GM23338 (cell line): Measurements from ENCODE around the gene SMG9. TPM values are rescaled to one million over a fixed set of nuclear protein-coding genes. Genes with fewer than 3 reads are reported as not detected.

Experiments
- ATAC-seq: fragments of 200-7000 bp; cut with Tn5 transposase; 3 replicates; pipeline ENCODE4 v1.9.1; 2020
- DNase-seq: peaks from one replicate; pipeline ENCODE4 v3.0.0-alpha.2; 2015; ENCODE audit warnings: low spot score
- H2AFZ ChIP-seq: fragments of 200-600 bp; sonication (generic); 2 replicates; pipeline ENCODE4 v1.8.0; 2016; ENCODE audit warnings: antibody characterized with exemption, mild to moderate bottlenecking, moderate library complexity
- H3F3A ChIP-seq: fragments of 200-600 bp; sonication (generic); replicated peaks from 2 replicates; pipeline ENCODE4 v1.8.0; 2017; ENCODE audit warnings: antibody characterized with exemption, mixed run types, low read depth
- H3K27ac ChIP-seq: fragments of 200-600 bp; sonication (generic); 2 replicates; pipeline ENCODE4 v1.6.1; 2016; ENCODE audit warnings: low read depth
- H3K27me3 ChIP-seq: fragments of 200-600 bp; sonication (generic); 2 replicates; pipeline ENCODE4 v1.8.0; 2016; ENCODE audit warnings: mild to moderate bottlenecking, mixed run types, moderate library complexity; ENCODE audit not compliant: insufficient read depth
- H3K36me3 ChIP-seq: fragments of 200-600 bp; sonication (generic); 2 replicates; pipeline ENCODE4 v1.8.0; 2016; ENCODE audit warnings: mild to moderate bottlenecking; ENCODE audit not compliant: insufficient read depth
- H3K4me1 ChIP-seq: fragments of 200-600 bp; sonication (generic); 2 replicates; pipeline ENCODE4 v1.8.0; 2016; ENCODE audit warnings: mild to moderate bottlenecking, moderate library complexity; ENCODE audit not compliant: insufficient read depth
- H3K4me2 ChIP-seq: fragments of 200-600 bp; sonication (generic); 2 replicates; pipeline ENCODE4 v1.7.1; 2017; ENCODE audit warnings: mixed run types
- H3K4me3 ChIP-seq: fragments of 200-600 bp; sonication (generic); 2 replicates; pipeline ENCODE4 v1.6.1; 2016; ENCODE audit warnings: mixed run types
- H3K79me2 ChIP-seq: fragments of 200-600 bp; sonication (generic); replicated peaks from 2 replicates; pipeline ENCODE4 v1.8.0; 2017; ENCODE audit warnings: mild to moderate bottlenecking; ENCODE audit not compliant: insufficient read depth
- H3K9me2 ChIP-seq: fragments of 200-600 bp; sonication (generic); 2 replicates; pipeline ENCODE4 v1.8.0; 2017; ENCODE audit not compliant: insufficient read depth
- H4K20me1 ChIP-seq: fragments of 200-600 bp; sonication (generic); replicated peaks from 2 replicates; pipeline ENCODE4 v1.8.0; 2017; ENCODE audit warnings: mild to moderate bottlenecking; ENCODE audit not compliant: insufficient read depth
- H3K27ac Mint-ChIP-seq: 2 replicates; pipeline ENCODE4 v1.8.0; 2020; ENCODE audit warnings: inconsistent platforms, mild to moderate bottlenecking, moderate library complexity, mixed read lengths
- H3K27me3 Mint-ChIP-seq: 3 replicates; pipeline ENCODE4 v1.8.0; 2022; ENCODE audit warnings: low read depth, mild to moderate bottlenecking, moderate library complexity, mixed read lengths, inconsistent platforms; ENCODE audit not compliant: insufficient read depth, poor library complexity
- H3K36me3 Mint-ChIP-seq: 3 replicates; pipeline ENCODE4 v1.8.0; 2021; ENCODE audit warnings: low read depth, mild to moderate bottlenecking, inconsistent platforms, moderate library complexity, mixed read lengths
- H3K4me1 Mint-ChIP-seq: 3 replicates; pipeline ENCODE4 v1.8.0; 2020; ENCODE audit warnings: mild to moderate bottlenecking, inconsistent platforms, mixed read lengths
- H3K4me3 Mint-ChIP-seq: 3 replicates; pipeline ENCODE4 v1.8.0; 2021; ENCODE audit warnings: moderate library complexity, mild to moderate bottlenecking, inconsistent platforms, mixed read lengths
- H3K9me3 Mint-ChIP-seq: 3 replicates; pipeline ENCODE4 v1.8.0; 2020; ENCODE audit warnings: moderate library complexity, mild to moderate bottlenecking, inconsistent platforms, mixed read lengths
- CREB1 ChIP-seq: fragments of 250-450 bp; sonication (Bioruptor Pico); IDR thresholded peaks from 2 replicates; pipeline ENCODE4 v1.5.0; 2020; ENCODE audit warnings: low read depth, mild to moderate bottlenecking, moderate library complexity
- EZH2 ChIP-seq: fragments of 200-600 bp; sonication (generic); IDR thresholded peaks from one replicate; pipeline ENCODE4 v1.8.0; 2017; ENCODE audit warnings: antibody characterized with exemption, mild to moderate bottlenecking, low read depth; ENCODE audit not compliant: unreplicated experiment
- EZH2phosphoT487 ChIP-seq: fragments of 200-600 bp; sonication (generic); IDR thresholded peaks from one replicate; pipeline ENCODE4 v1.8.1; 2018; ENCODE audit warnings: antibody characterized with exemption; ENCODE audit not compliant: unreplicated experiment
- JUNB ChIP-seq: IDR thresholded peaks from one replicate; pipeline ENCODE4 v1.6.1; 2016; ENCODE audit warnings: antibody characterized with exemption; ENCODE audit not compliant: unreplicated experiment
- NANOG ChIP-seq: IDR thresholded peaks from 2 replicates; pipeline ENCODE4 v1.6.1; 2016; ENCODE audit warnings: antibody characterized with exemption, borderline replicate concordance
- POLR2AphosphoS5 ChIP-seq: IDR thresholded peaks from 2 replicates; pipeline ENCODE4 v1.6.1; 2016; ENCODE audit warnings: antibody characterized with exemption, low read depth
- STAT1 ChIP-seq: IDR thresholded peaks from one replicate; pipeline ENCODE4 v1.6.1; 2016; ENCODE audit warnings: antibody characterized with exemption; ENCODE audit not compliant: unreplicated experiment
- ZNF114 ChIP-seq: fragments of 250-450 bp; sonication (Bioruptor Pico); IDR thresholded peaks from 2 replicates; pipeline ENCODE4 v1.5.0; 2020; ENCODE audit warnings: mild to moderate bottlenecking, moderate library complexity
- ZNF331 ChIP-seq: fragments of 250-450 bp; sonication (Bioruptor Pico); IDR thresholded peaks from 2 replicates; pipeline ENCODE4 v1.5.0; 2020; ENCODE audit warnings: low read depth, mild to moderate bottlenecking, moderate library complexity
- polyA plus RNA-seq: library from polyadenylated mRNA; unstranded; fragments of >200 nt; fragmentation: Nextera tagmentation; extraction: Ambion mirVana; gene quantifications from 2 replicates; pipeline ENCODE4 v1.2.1, GENCODE V29; 2016
- total RNA-seq: library from RNA; depleted of rRNA; stranded (reverse); fragments of >200 nt; shearing (Covaris generic); gene quantifications from 2 replicates; pipeline ENCODE4 v1.2.3, GENCODE V29; 2014
- TF ChIP-seq, protein P1 (sequence below): IDR thresholded peaks from 2 replicates; pipeline ENCODE4 v1.6.1; 2016; ENCODE audit warnings: antibody characterized with exemption
- TF ChIP-seq, protein P2 (sequence below), 2 experiments: fragments of 200-600 bp in 1 of 2; sonication (generic) in 1 of 2; conservative IDR thresholded peaks; 2 replicates each; pipeline versions ENCODE4 v1.5.1 to v1.6.1; 2016 to 2017; ENCODE audit warnings: antibody characterized with exemption in 2 of 2, low read depth in 2 of 2, mild to moderate bottlenecking in 2 of 2, moderate library complexity in 1 of 2
- TF ChIP-seq, protein P3 (sequence below): IDR thresholded peaks from one replicate; pipeline ENCODE4 v1.6.1; 2018; ENCODE audit warnings: antibody characterized with exemption; ENCODE audit not compliant: unreplicated experiment
- TF ChIP-seq, protein P4 (sequence below): fragments of 250-450 bp; sonication (Bioruptor Pico); IDR thresholded peaks from 2 replicates; pipeline ENCODE4 v1.5.0; 2020; ENCODE audit warnings: mild to moderate bottlenecking, moderate library complexity

The SMG9 gene
- total and polyA plus RNA-seq, 2 experiments from 2014 or later: 13.2 to 14.0 TPM

DNA sequence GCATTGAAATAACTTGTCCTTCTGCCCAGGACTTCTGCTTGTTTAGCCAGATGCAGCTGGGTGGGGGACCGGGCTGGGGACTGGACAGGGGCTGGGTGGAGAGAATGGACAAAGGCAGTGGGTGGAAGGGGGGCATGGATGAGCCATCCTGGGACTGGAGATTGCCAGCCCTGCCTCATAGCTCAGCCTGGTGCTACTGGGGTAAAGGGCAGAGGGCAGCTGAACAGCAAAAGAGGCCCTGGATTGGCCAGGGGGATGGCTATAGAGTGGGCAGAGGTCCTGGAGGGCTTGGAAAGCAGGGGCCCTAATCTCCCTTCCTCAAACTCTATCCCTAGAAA is 67.1 kb downstream of the SMG9 start:
- no peaks in the 10 kb centered on the region; the same call in 2 of the 3 replicates for H3K4me1 Mint-ChIP-seq
- ATAC-seq: no peak
- H3K36me3 ChIP-seq: no peaks in the 10 kb centered on the region
- H4K20me1 ChIP-seq: no peaks in the 10 kb centered on the region
- no peak overlapping the region for H3K27ac ChIP-seq
- TF ChIP-seq, protein P1, sequence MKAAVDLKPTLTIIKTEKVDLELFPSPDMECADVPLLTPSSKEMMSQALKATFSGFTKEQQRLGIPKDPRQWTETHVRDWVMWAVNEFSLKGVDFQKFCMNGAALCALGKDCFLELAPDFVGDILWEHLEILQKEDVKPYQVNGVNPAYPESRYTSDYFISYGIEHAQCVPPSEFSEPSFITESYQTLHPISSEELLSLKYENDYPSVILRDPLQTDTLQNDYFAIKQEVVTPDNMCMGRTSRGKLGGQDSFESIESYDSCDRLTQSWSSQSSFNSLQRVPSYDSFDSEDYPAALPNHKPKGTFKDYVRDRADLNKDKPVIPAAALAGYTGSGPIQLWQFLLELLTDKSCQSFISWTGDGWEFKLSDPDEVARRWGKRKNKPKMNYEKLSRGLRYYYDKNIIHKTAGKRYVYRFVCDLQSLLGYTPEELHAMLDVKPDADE: no peak
- TF ChIP-seq JUNB (no peak), EZH2 (no peak), EZH2phosphoT487 (no peak), NANOG (no peak), POLR2AphosphoS5 (no peak), CREB1 (CRISPR knock-in tag) (no peak), STAT1 (no peak), ZNF114 (CRISPR knock-in tag) (no peak), ZNF331 (CRISPR knock-in tag) (no peak)
- TF ChIP-seq, protein P2, sequence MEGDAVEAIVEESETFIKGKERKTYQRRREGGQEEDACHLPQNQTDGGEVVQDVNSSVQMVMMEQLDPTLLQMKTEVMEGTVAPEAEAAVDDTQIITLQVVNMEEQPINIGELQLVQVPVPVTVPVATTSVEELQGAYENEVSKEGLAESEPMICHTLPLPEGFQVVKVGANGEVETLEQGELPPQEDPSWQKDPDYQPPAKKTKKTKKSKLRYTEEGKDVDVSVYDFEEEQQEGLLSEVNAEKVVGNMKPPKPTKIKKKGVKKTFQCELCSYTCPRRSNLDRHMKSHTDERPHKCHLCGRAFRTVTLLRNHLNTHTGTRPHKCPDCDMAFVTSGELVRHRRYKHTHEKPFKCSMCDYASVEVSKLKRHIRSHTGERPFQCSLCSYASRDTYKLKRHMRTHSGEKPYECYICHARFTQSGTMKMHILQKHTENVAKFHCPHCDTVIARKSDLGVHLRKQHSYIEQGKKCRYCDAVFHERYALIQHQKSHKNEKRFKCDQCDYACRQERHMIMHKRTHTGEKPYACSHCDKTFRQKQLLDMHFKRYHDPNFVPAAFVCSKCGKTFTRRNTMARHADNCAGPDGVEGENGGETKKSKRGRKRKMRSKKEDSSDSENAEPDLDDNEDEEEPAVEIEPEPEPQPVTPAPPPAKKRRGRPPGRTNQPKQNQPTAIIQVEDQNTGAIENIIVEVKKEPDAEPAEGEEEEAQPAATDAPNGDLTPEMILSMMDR (conservative IDR thresholded peaks at IDR 0.05; ENCODE audit: low read depth in 2 of 2): no peak
- TF ChIP-seq, protein P3, sequence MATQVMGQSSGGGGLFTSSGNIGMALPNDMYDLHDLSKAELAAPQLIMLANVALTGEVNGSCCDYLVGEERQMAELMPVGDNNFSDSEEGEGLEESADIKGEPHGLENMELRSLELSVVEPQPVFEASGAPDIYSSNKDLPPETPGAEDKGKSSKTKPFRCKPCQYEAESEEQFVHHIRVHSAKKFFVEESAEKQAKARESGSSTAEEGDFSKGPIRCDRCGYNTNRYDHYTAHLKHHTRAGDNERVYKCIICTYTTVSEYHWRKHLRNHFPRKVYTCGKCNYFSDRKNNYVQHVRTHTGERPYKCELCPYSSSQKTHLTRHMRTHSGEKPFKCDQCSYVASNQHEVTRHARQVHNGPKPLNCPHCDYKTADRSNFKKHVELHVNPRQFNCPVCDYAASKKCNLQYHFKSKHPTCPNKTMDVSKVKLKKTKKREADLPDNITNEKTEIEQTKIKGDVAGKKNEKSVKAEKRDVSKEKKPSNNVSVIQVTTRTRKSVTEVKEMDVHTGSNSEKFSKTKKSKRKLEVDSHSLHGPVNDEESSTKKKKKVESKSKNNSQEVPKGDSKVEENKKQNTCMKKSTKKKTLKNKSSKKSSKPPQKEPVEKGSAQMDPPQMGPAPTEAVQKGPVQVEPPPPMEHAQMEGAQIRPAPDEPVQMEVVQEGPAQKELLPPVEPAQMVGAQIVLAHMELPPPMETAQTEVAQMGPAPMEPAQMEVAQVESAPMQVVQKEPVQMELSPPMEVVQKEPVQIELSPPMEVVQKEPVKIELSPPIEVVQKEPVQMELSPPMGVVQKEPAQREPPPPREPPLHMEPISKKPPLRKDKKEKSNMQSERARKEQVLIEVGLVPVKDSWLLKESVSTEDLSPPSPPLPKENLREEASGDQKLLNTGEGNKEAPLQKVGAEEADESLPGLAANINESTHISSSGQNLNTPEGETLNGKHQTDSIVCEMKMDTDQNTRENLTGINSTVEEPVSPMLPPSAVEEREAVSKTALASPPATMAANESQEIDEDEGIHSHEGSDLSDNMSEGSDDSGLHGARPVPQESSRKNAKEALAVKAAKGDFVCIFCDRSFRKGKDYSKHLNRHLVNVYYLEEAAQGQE: no peak
- TF ChIP-seq, protein P4, sequence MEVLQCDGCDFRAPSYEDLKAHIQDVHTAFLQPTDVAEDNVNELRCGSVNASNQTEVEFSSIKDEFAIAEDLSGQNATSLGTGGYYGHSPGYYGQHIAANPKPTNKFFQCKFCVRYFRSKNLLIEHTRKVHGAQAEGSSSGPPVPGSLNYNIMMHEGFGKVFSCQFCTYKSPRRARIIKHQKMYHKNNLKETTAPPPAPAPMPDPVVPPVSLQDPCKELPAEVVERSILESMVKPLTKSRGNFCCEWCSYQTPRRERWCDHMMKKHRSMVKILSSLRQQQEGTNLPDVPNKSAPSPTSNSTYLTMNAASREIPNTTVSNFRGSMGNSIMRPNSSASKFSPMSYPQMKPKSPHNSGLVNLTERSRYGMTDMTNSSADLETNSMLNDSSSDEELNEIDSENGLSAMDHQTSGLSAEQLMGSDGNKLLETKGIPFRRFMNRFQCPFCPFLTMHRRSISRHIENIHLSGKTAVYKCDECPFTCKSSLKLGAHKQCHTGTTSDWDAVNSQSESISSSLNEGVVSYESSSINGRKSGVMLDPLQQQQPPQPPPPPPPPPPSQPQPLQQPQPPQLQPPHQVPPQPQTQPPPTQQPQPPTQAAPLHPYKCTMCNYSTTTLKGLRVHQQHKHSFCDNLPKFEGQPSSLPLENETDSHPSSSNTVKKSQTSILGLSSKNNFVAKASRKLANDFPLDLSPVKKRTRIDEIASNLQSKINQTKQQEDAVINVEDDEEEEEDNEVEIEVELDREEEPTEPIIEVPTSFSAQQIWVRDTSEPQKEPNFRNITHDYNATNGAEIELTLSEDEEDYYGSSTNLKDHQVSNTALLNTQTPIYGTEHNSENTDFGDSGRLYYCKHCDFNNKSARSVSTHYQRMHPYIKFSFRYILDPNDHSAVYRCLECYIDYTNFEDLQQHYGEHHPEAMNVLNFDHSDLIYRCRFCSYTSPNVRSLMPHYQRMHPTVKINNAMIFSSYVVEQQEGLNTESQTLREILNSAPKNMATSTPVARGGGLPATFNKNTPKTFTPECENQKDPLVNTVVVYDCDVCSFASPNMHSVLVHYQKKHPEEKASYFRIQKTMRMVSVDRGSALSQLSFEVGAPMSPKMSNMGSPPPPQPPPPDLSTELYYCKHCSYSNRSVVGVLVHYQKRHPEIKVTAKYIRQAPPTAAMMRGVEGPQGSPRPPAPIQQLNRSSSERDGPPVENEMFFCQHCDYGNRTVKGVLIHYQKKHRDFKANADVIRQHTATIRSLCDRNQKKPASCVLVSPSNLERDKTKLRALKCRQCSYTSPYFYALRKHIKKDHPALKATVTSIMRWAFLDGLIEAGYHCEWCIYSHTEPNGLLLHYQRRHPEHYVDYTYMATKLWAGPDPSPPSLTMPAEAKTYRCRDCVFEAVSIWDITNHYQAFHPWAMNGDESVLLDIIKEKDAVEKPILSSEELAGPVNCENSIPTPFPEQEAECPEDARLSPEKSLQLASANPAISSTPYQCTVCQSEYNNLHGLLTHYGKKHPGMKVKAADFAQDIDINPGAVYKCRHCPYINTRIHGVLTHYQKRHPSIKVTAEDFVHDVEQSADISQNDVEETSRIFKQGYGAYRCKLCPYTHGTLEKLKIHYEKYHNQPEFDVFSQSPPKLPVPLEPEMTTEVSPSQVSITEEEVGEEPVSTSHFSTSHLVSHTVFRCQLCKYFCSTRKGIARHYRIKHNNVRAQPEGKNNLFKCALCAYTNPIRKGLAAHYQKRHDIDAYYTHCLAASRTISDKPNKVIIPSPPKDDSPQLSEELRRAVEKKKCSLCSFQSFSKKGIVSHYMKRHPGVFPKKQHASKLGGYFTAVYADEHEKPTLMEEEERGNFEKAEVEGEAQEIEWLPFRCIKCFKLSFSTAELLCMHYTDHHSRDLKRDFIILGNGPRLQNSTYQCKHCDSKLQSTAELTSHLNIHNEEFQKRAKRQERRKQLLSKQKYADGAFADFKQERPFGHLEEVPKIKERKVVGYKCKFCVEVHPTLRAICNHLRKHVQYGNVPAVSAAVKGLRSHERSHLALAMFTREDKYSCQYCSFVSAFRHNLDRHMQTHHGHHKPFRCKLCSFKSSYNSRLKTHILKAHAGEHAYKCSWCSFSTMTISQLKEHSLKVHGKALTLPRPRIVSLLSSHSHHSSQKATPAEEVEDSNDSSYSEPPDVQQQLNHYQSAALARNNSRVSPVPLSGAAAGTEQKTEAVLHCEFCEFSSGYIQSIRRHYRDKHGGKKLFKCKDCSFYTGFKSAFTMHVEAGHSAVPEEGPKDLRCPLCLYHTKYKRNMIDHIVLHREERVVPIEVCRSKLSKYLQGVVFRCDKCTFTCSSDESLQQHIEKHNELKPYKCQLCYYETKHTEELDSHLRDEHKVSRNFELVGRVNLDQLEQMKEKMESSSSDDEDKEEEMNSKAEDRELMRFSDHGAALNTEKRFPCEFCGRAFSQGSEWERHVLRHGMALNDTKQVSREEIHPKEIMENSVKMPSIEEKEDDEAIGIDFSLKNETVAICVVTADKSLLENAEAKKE: no peak
- H3K4me1 ChIP-seq: no peaks in the 10 kb centered on the region
- no peak overlapping the region for H3K27ac Mint-ChIP-seq
- H3K27me3 Mint-ChIP-seq: peaks cover 10% of the 10 kb centered on the region
- no peak overlapping the region for H3K4me2 ChIP-seq
- no peak overlapping the region for H3K4me3 ChIP-seq
- no peaks in the 10 kb centered on the region for H3K9me2 ChIP-seq
- no peak for DNase-seq
- H3K9me3 Mint-ChIP-seq: peaks cover 19% of the 10 kb centered on the region
- H3K36me3 Mint-ChIP-seq: no peaks in the 10 kb centered on the region
- no peaks in the 10 kb centered on the region for H3K27me3 ChIP-seq
- no peaks in the 10 kb centered on the region for H3F3A ChIP-seq
- 0 out of 2 replicates have a peak overlapping the region, but pooled peaks have one; percentile 83 for H2AFZ ChIP-seq
- H3K79me2 ChIP-seq: no peaks in the 10 kb centered on the region
- no peak overlapping the region for H3K4me3 Mint-ChIP-seq
